ENCODE results near the gene PLA2G10. TPM values are rescaled to one million over a fixed set of nuclear protein-coding genes. Genes with fewer than 3 reads are reported as not detected.

PLA2G10 gene
- total RNA-seq, 1 donor from 2014 or later, result not detected

DNA sequence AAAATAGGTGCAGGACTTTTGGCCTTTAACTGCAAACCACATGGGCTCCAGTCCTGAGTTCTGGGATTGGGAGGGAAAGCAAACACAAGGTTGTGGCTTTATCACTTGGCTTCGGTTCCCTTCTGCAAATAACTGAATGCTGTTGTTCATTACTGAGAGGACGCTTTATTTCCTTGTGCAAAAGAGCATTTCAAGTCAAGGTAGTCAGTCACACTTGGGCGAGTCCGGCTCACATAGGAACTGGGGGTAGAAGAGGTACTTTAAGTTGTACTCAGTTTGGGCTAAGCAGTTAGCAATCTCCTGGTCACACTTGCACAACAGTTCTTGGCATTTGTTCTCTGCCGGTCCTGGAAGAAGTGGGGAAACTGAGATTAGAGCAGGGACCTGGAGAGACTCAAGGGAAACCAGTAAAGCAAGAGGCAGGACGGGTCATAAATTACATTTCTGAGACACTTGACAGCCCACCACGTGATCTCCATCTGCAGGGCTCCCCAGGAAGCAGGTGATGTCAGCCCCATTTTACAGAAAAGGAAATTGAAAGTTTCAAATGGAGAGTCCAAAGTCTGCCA is 21.6 kb downstream of the PLA2G10 start:
- H3K36me3 Mint-ChIP-seq, result peaks cover 6% of the 10 kb centered on the region
- H3K9ac ChIP-seq, result no peak overlapping the region
- TF ChIP-seq EZH2phosphoT487 (IDR thresholded peaks at IDR 0.05), result no peak
- no peak for TF ChIP-seq EZH2 (IDR thresholded peaks at IDR 0.05)
- TF ChIP-seq, protein P1, sequence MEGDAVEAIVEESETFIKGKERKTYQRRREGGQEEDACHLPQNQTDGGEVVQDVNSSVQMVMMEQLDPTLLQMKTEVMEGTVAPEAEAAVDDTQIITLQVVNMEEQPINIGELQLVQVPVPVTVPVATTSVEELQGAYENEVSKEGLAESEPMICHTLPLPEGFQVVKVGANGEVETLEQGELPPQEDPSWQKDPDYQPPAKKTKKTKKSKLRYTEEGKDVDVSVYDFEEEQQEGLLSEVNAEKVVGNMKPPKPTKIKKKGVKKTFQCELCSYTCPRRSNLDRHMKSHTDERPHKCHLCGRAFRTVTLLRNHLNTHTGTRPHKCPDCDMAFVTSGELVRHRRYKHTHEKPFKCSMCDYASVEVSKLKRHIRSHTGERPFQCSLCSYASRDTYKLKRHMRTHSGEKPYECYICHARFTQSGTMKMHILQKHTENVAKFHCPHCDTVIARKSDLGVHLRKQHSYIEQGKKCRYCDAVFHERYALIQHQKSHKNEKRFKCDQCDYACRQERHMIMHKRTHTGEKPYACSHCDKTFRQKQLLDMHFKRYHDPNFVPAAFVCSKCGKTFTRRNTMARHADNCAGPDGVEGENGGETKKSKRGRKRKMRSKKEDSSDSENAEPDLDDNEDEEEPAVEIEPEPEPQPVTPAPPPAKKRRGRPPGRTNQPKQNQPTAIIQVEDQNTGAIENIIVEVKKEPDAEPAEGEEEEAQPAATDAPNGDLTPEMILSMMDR (IDR thresholded peaks at IDR 0.05), result no peak
- DNase-seq (ENCODE audit: low spot score), result no peak
- H3K9me3 Mint-ChIP-seq, result peaks cover 3% of the 10 kb centered on the region
- no peaks in the 10 kb centered on the region for H3K79me2 ChIP-seq (ENCODE audit: low read depth)
- H2AFZ ChIP-seq (replicated peaks), result no peak overlapping the region
- no peak overlapping the region for H3K27ac Mint-ChIP-seq
- H3K4me3 Mint-ChIP-seq, result no peak overlapping the region
- no peaks in the 10 kb centered on the region for H3F3A ChIP-seq (ENCODE audit: low read depth)
- no peak overlapping the region for H3K4me2 ChIP-seq
- H4K20me1 ChIP-seq (ENCODE audit: low read depth), result peaks cover 4% of the 10 kb centered on the region
- no peak overlapping the region for H3K27ac ChIP-seq
- H3K36me3 ChIP-seq, result no peaks in the 10 kb centered on the region
- no peaks in the 10 kb centered on the region for H3K4me1 Mint-ChIP-seq
- no peak overlapping the region for H3K4me3 ChIP-seq
- H3K4me1 ChIP-seq, result no peaks in the 10 kb centered on the region
- H3K9me3 ChIP-seq (ENCODE audit: low read depth), result no peaks in the 10 kb centered on the region
- H3K27me3 ChIP-seq, result no peaks in the 10 kb centered on the region
- H3K27me3 Mint-ChIP-seq (ENCODE audit: insufficient read depth, low read depth), result no peaks in the 10 kb centered on the region

DNA sequence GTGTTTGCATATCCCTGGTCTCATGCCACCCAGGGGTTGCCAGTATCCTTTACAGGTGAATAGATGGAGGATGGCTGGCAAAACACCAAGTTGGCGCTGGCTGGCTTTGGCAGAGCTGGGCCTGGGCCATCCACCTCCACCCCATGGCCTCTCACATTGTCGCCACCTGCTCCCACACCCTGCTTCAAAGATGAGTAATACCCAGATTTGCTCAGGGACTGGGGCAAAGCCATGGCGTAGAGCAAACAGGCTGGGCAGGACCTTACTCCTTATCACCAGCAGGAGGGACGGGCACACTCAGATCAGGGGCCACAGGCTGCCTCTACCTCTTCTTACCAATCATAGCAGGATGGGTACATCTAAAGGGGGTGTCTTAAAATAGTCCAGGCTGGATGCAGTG is 24.3 kb downstream of the PLA2G10 start:
- H3K27ac ChIP-seq, result no peak overlapping the region
- Mint-ChIP-seq H3K36me3 (peaks cover 24% of the 10 kb centered on the region), H3K4me3 (no peak overlapping the region), H3K27me3 (ENCODE audit: insufficient read depth, low read depth) (no peaks in the 10 kb centered on the region), H3K4me1 (no peaks in the 10 kb centered on the region), H3K9me3 (no peaks in the 10 kb centered on the region), H3K27ac (no peak overlapping the region)
- DNase-seq (ENCODE audit: low spot score), result no peak
- no peaks in the 10 kb centered on the region for H3K4me1 ChIP-seq
- no peak overlapping the region for H2AFZ ChIP-seq (replicated peaks)
- H3K9me3 ChIP-seq (ENCODE audit: low read depth), result no peaks in the 10 kb centered on the region
- no peak overlapping the region for H3K4me2 ChIP-seq
- H3K79me2 ChIP-seq (ENCODE audit: low read depth), result no peaks in the 10 kb centered on the region
- no peak overlapping the region for H3K9ac ChIP-seq
- H3K36me3 ChIP-seq, result no peaks in the 10 kb centered on the region
- no peaks in the 10 kb centered on the region for H3F3A ChIP-seq (ENCODE audit: low read depth)
- no peak overlapping the region for H3K4me3 ChIP-seq
- no peak for TF ChIP-seq EZH2 (IDR thresholded peaks at IDR 0.05)
- no peak for TF ChIP-seq EZH2phosphoT487 (IDR thresholded peaks at IDR 0.05)
- TF ChIP-seq, protein P1 (IDR thresholded peaks at IDR 0.05), result no peak
- H3K27me3 ChIP-seq, result no peaks in the 10 kb centered on the region
- H4K20me1 ChIP-seq (ENCODE audit: low read depth), result peaks cover 4% of the 10 kb centered on the region

GRCh38 chr16:14668556-14669223 is 25.4 kb downstream of the PLA2G10 start:
- Mint-ChIP-seq H3K36me3 (peaks cover 31% of the 10 kb centered on the region), H3K27me3 (ENCODE audit: insufficient read depth, low read depth) (no peaks in the 10 kb centered on the region), H3K9me3 (no peaks in the 10 kb centered on the region), H3K4me3 (no peak overlapping the region), H3K27ac (no peak overlapping the region), H3K4me1 (no peaks in the 10 kb centered on the region)
- Histone ChIP-seq H3K4me3 (no peak overlapping the region), H3F3A (ENCODE audit: low read depth) (no peaks in the 10 kb centered on the region), H3K27me3 (no peaks in the 10 kb centered on the region), H3K4me2 (no peak overlapping the region), H4K20me1 (ENCODE audit: low read depth) (peaks cover 4% of the 10 kb centered on the region), H3K36me3 (no peaks in the 10 kb centered on the region), H3K9ac (no peak overlapping the region), H3K27ac (no peak overlapping the region), H3K79me2 (ENCODE audit: low read depth) (no peaks in the 10 kb centered on the region), H3K4me1 (no peaks in the 10 kb centered on the region), H3K9me3 (ENCODE audit: low read depth) (no peaks in the 10 kb centered on the region), H2AFZ (replicated peaks) (no peak overlapping the region)
- DNase-seq (ENCODE audit: low spot score), result no peak
- no peak for TF ChIP-seq EZH2 (IDR thresholded peaks at IDR 0.05)
- no peak for TF ChIP-seq EZH2phosphoT487 (IDR thresholded peaks at IDR 0.05)
- TF ChIP-seq, protein P1 (IDR thresholded peaks at IDR 0.05), result no peak
